OCI-LY7 (cell line): ENCODE results near the gene CERS3. TPM values are rescaled to one million over a fixed set of nuclear protein-coding genes. Genes with fewer than 3 reads are reported as not detected.

Experiments used
- BruUV-seq: library from RNA; stranded (reverse); fragments of 400-500 nt; replicated peaks from 2 replicates; lab custom pipeline; 2021; lab: Mats Ljungman, UMichigan
- CTCF ChIA-PET: fragments of 300-600 bp; sonication (Branson Sonifier 250); formaldehyde crosslinking; loops from one replicate; lab custom pipeline; 2022; ENCODE audit warnings: antibody characterized with exemption; ENCODE audit not compliant: unreplicated experiment; lab: Charles Lee
- POLR2A ChIA-PET: fragments of 300-600 bp; sonication (Branson Sonifier 250); formaldehyde crosslinking; loops from one replicate; lab custom pipeline; 2022; ENCODE audit warnings: antibody characterized with exemption; lab: Charles Lee
- DNase-seq: peaks from one replicate; pipeline ENCODE4 v3.0.0-alpha.2; 2015; ENCODE audit warnings: low spot score
- H2AFZ ChIP-seq: fragments of 200-600 bp; sonication (generic), shearing (Covaris generic); 2 replicates; pipeline ENCODE4 v1.6.1; 2014; ENCODE audit warnings: mild to moderate bottlenecking, antibody characterized with exemption, low read length, moderate library complexity
- H3K27ac ChIP-seq: fragments of 200-600 bp; sonication (generic); 2 replicates; pipeline ENCODE4 v1.5.1; 2014; ENCODE audit warnings: mixed run types, low read depth, mild to moderate bottlenecking, moderate library complexity, low read length, inconsistent platforms; ENCODE audit not compliant: poor library complexity, severe bottlenecking
- H3K36me3 ChIP-seq: fragments of 200-600 bp; sonication (generic); 2 replicates; pipeline ENCODE4 v1.6.1; 2014; ENCODE audit warnings: mild to moderate bottlenecking, antibody characterized with exemption, low read length, moderate library complexity, mixed read lengths; ENCODE audit not compliant: insufficient read depth
- H3K4me1 ChIP-seq: fragments of 200-600 bp; sonication (generic); 2 replicates; pipeline ENCODE4 v1.5.1; 2014; ENCODE audit warnings: mild to moderate bottlenecking, low read length; ENCODE audit not compliant: insufficient read depth, poor library complexity, severe bottlenecking
- H3K4me2 ChIP-seq: fragments of 200-600 bp; sonication (generic); 2 replicates; pipeline ENCODE4 v1.6.1; 2014; ENCODE audit warnings: mild to moderate bottlenecking, low read length
- H3K4me3 ChIP-seq: fragments of 200-600 bp; sonication (generic); 2 replicates; pipeline ENCODE4 v1.5.1; 2014; ENCODE audit warnings: mild to moderate bottlenecking, low read depth, low read length; ENCODE audit not compliant: poor library complexity, severe bottlenecking
- H3K79me2 ChIP-seq: fragments of 200-600 bp; sonication (generic); 2 replicates; pipeline ENCODE4 v1.6.1; 2016; ENCODE audit warnings: low read depth, mild to moderate bottlenecking, low read length, moderate library complexity, mixed read lengths; ENCODE audit not compliant: insufficient read depth
- H3K9me2 ChIP-seq: fragments of 200-600 bp; sonication (generic); 2 replicates; pipeline ENCODE4 v1.6.1; 2016; ENCODE audit warnings: mild to moderate bottlenecking, low read length, mixed read lengths; ENCODE audit not compliant: insufficient read depth
- H3K9me3 ChIP-seq: fragments of 200-600 bp; sonication (generic); 2 replicates; pipeline ENCODE4 v1.6.1; 2014; ENCODE audit warnings: mild to moderate bottlenecking, mixed run types, low read length, mixed read lengths
- H4K20me1 ChIP-seq: fragments of 200-600 bp; sonication (generic); 2 replicates; pipeline ENCODE4 v1.6.1; 2014; ENCODE audit warnings: mild to moderate bottlenecking, antibody characterized with exemption, low read length, moderate library complexity, mixed read lengths; ENCODE audit not compliant: insufficient read depth
- CTCF ChIP-seq: fragments of 200-600 bp; sonication (generic); conservative IDR thresholded peaks from 2 replicates; pipeline ENCODE4 v1.5.1; 2014; ENCODE audit warnings: mild to moderate bottlenecking, antibody characterized with exemption, low read length, moderate library complexity, mixed read lengths
- EZH2phosphoT487 ChIP-seq: fragments of 200-600 bp; sonication (generic); IDR thresholded peaks from 2 replicates; pipeline ENCODE4 v1.6.1; 2018; ENCODE audit warnings: low read depth, borderline replicate concordance, mild to moderate bottlenecking, mixed run types, antibody characterized with exemption, low read length, moderate library complexity, mixed read lengths
- intact Hi-C: fragments of 100-400 bp; cut with micrococcal nuclease; formaldehyde crosslinking; loops from one replicate; pipeline ENCODE4 v1.10.0; 2022; ENCODE audit not compliant: unreplicated experiment
- total RNA-seq, 2 experiments: library from RNA; depleted of rRNA in 1 of 2; stranded (reverse); fragments of >200 nt in 1 of 2; shearing (Covaris generic) in 1 of 2; gene quantifications; 2 replicates each; pipeline ENCODE4 v1.2.3, GENCODE V29; 2014 to 2022

Gene CERS3
- total RNA-seq, 2 experiments from 2014 or later = 0.88 TPM; not detected in 1

GRCh38 chr15:100373120-100373896, 155.4 kb downstream of the CERS3 start:
- ChIA-PET POLR2A (no interaction called here), CTCF (no interaction called here)
- H4K20me1 ChIP-seq = no peaks in the 10 kb centered on the region
- H3K9me2 ChIP-seq = no peaks in the 10 kb centered on the region
- no peak overlapping the region for H3K27ac ChIP-seq
- H3K4me3 ChIP-seq = no peak overlapping the region
- no peak for TF ChIP-seq EZH2phosphoT487
- TF ChIP-seq CTCF = no peak
- H3K4me2 ChIP-seq = no peak overlapping the region
- BruUV-seq = no TSS peak
- no peaks in the 10 kb centered on the region for H3K36me3 ChIP-seq
- no peaks in the 10 kb centered on the region for H3K79me2 ChIP-seq
- intact Hi-C loops = no loop called here
- H2AFZ ChIP-seq = no peak overlapping the region
- H3K4me1 ChIP-seq = no peaks in the 10 kb centered on the region
- H3K9me3 ChIP-seq = no peaks in the 10 kb centered on the region
- DNase-seq = no peak

GRCh38 chr15:100372739-100373119, 156.0 kb downstream of the CERS3 start:
- DNase-seq = no peak
- H3K9me3 ChIP-seq = no peaks in the 10 kb centered on the region
- H3K9me2 ChIP-seq = no peaks in the 10 kb centered on the region
- no peaks in the 10 kb centered on the region for H3K79me2 ChIP-seq
- ChIA-PET CTCF (no interaction called here), POLR2A (no interaction called here)
- no peak overlapping the region for H3K27ac ChIP-seq
- intact Hi-C loops = no loop called here
- H3K4me3 ChIP-seq = no peak overlapping the region
- BruUV-seq = no TSS peak
- H3K4me1 ChIP-seq = no peaks in the 10 kb centered on the region
- H2AFZ ChIP-seq = no peak overlapping the region
- H3K4me2 ChIP-seq = no peak overlapping the region
- H4K20me1 ChIP-seq = no peaks in the 10 kb centered on the region
- H3K36me3 ChIP-seq = no peaks in the 10 kb centered on the region
- TF ChIP-seq CTCF (no peak), EZH2phosphoT487 (no peak)

DNA sequence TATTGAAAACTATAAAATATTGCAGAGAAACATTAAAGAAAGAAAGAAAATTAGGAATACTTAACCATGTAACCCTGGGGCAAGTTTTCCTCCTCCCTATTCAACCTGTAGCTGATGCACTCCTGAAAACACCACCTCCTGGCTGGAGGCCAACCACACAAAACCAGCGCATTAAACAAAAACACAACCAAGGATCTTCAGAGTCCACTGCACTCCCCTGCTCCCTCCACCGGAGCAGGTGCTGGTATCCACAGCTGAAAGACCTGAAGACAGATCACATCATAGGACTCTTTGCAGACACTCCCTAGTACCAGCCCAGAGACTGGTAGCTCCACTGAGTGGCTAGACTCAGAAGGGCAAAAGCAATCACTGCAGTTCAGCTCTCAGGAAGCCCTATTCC, 173.4 kb downstream of the CERS3 start:
- intact Hi-C loops = no loop called here

More for the DNA sequence above, 173.4 kb downstream of the CERS3 start:
- Histone ChIP-seq H3K4me1 (no peaks in the 10 kb centered on the region), H3K79me2 (no peaks in the 10 kb centered on the region), H3K4me3 (no peak overlapping the region), H3K27ac (no peak overlapping the region), H3K9me3 (no peaks in the 10 kb centered on the region), H2AFZ (no peak overlapping the region), H3K4me2 (no peak overlapping the region), H3K36me3 (no peaks in the 10 kb centered on the region), H4K20me1 (no peaks in the 10 kb centered on the region), H3K9me2 (no peaks in the 10 kb centered on the region)
- ChIA-PET CTCF (no interaction called here), POLR2A (no interaction called here)
- TF ChIP-seq CTCF (no peak), EZH2phosphoT487 (no peak)
- DNase-seq = no peak
- no TSS peak for BruUV-seq
